Measurements from ENCODE around the gene ATP10D.
A peak's percentile ranks its signal among the peaks of the same experiment; 100 is the strongest.
"Not testable (repeated sequence)": the region's sequence is repeated elsewhere in the genome, so short reads cannot be mapped to it uniquely, and the experiment has no call there.

The ATP10D gene

DNA sequence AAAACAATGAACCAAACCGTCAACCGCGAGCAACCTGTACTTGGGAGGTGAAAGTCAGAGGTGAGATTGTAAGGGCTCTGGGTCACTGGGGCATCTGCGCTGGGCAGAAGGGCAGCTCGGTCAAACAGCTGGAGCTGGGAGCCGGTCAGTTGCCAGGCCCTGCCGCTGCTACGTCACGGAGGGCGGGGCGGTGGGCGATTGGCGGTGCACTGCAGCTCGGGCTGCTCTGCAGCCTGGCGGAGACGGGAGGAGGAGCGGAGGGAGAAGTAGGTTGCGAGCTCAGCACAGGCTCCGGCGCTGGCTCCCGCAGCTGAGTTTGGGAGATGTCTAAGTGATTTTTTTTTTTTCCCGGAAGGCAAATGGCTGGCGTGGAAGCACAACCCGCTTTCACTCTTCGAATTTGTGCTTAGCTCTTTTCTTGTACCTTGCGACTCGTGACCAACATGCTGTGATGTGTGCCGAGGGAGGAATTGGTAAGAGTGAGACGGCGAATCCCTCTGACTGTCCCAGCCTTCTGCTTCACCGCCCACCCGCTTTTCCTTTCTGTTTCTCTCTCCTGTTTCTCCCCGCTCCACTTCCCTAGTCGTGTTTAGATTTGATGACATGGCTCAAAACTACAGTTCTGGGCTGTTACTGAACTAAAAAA is at the start of gene ATP10D:
Gene ATP10D, plus strand, starts transcription at position 229 of the 646 bp plus-strand sequence. CDS start 27,266 bp downstream, outside the sequence.
- DNase-seq = peak; percentile 49

DNA sequence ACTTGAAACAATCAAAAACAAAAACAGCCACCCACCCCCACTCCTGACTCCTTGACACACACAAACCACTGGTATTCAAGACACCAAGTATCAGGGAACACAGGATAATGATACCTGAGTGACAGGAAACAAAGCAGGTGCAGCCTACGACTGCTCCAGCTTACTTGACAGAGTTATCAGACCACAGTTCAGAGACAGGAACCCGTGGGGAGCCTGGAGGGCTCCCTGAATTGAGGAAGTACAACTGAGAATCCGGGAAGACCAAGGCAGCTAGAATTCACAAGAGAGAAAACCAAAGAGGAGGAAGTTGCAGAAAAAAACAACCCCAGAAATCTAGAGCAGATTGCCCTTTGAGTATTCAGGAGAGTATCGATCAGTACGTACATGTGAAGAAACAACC is 42.1 kb upstream of the ATP10D start:
- DNase-seq = no peak

DNA sequence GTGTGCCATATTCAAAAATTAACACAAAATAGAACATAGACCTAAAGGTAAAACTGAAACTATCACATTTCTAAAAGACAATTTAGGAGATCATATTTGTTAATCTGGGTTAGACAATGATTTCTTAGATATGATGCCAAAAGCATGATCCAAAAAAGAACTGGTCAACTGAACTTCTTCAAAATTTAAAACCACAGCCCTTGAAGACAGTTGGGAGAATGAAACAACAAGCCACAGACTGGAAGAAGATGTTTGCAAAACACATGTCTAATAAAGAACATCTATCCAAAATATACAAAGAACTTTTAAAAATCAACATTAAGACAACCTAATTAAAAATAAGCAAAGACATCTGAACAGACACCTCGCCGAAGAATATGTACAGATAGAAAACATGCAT is 41.0 kb upstream of the ATP10D start:
- no peak for DNase-seq

GRCh38 chr4:47451657-47452056 is 33.4 kb upstream of the ATP10D start:
- no peak for DNase-seq

- DNase-seq = no peak
Observed at GRCh38 chr4:47462799-47463234, 22.3 kb upstream of the ATP10D start.

- DNase-seq = peak; percentile 96
Observed at GRCh38 chr4:47463235-47463956, 21.7 kb upstream of the ATP10D start, which contains the start of gene COMMD8. TSS of gene COMMD8 (minus strand) at chr4:47463702. CDS start at chr4:47463651, 51 bp downstream.

- no peak for DNase-seq
Observed at GRCh38 chr4:47465004-47465403, 20.1 kb upstream of the ATP10D start.

DNA sequence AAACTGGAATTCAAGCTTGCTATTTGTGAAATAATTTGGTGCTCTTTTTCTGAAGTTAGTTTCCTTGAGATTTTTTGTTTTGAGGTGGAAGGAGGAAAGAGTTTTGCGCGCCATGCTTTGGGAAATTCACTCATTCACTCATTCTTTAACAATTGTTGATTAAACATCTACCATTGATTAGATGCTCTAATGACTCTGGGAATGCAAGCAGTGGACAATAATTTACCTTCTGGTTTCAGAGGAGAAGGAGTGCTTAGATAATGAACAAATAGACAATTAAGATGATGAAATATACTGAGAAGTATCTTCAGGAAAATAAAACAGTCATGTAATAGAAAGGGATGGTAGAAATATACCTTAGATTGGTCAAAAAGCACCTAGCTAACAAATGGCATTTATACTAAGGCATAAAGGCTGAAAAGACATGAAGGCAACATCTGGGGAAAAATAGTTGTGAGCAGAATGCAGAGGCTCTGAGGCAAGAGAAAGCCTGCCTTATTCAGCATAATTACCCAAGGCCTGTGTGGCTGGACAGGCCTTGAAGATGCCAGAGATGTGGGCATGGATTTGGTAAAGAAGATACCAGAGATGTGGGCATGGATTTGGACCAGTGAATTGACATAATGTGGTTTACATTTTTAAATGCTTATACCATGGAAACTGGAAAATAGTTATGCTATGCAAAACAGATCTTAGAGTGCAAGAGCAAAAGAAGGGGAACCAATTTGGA is 18.9 kb upstream of the ATP10D start:
- no peak for DNase-seq

- DNase-seq = no peak
Observed at GRCh38 chr4:47468706-47469365, 16.2 kb upstream of the ATP10D start.

- DNase-seq = no peak
Observed at GRCh38 chr4:47469951-47470350, 15.1 kb upstream of the ATP10D start.

DNA sequence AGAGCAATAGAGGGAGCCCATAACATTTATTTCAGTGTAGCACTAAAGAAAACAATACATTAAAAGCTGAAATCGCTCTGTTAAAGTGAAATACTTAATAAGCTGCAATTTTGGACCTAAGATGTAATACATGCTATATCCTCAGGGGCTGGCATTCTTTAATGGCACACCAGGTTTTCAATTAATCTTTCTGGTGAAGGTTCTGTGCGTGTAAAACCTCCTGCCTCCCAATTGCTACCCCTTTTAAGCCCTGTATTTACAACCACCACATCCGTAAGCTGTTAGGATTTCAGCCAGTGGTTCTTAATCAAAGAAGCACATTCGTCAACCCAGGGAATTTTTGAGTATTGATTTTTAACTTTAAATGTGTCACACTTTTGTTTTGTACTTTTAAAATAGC is 14.0 kb upstream of the ATP10D start:
- DNase-seq = no peak

GRCh38 chr4:47471591-47471990 is 13.5 kb upstream of the ATP10D start:
- no peak for DNase-seq

DNA sequence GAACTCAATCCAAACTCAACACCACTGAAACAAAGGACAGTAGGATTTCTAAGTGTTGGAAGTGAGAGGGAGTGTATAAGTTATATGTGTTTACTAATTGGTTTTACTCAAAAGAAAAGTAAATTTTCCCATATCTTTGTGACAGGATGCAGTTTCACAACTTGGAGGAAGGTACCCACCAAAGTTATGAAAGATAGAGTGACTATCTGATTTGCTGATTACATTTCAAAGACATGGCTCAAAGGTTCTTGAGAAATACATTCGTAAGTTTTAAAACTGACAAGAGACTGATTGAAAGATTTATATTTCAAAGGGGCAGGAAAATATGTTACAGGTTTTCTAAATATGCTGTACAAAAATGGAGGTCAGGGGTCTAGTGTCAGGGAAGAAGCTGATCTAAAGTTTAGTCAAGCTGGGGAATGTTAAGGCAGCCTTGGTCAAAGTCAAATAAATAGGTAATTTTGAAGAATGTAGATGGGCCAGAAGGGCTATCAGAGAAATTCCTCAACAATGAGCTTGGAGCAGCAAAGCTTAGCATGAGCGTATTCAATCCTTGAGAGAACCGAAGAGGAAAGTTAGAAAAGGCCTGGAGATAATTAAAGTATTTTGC is 11.8 kb upstream of the ATP10D start:
- DNase-seq = no peak

DNA sequence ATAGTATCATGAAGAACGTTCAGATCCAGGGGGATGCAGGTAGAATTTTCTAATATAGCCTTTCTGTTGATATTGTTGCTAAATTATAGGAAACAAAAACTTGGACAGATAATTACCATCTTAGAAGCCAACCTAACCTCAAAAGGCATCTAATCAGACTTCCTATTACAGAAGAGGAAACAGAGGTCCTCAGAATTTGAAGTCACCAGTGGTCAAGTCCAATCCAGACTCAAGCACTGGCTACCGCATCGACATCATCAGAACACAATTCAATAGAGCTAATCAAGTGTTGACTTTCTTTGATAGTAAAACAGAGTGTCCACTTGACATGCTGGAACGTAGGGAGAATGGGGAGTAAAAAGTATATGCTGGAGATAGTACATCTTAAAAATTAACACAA is 10.3 kb upstream of the ATP10D start:
- no peak for DNase-seq

DNA sequence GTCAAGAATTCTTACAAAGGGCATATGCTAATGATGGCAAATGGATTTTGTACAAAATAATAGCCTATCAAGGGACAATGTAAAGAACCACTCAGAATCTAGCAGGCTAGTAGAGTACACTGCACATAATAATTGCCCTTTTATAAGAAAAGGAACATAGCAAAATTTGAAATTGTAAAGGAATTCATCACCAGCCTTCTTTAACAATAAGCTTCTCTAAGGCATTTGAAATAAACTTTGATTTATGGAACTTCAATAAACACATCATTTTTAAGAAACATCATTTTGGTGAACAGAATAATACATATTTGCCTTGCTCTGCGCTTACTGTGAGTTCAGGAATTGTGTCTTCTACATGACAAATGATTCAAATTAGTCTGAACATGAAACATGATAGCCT is 9.7 kb upstream of the ATP10D start:
- DNase-seq = no peak

- DNase-seq = no peak
Observed at GRCh38 chr4:47478804-47479203, 6.3 kb upstream of the ATP10D start.

DNA sequence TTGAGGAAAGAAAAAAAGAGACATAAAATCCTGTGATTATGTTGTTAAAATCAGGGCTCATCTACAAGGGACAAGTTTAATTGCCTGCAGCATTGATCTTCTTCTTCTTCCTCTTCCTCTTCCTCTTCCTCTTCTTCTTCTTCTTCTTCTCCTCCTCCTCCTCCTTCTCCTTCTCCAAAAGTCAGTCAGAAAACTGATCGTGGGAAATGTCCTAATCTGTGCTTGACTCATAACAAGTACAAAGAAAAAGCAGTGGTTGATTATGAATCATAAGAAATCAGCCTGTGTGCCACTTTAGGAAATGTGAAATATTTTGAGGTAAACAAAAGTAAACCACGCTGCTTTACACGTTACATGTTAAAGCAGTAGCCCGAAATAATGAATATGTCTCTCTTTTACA is 2.7 kb upstream of the ATP10D start:
- DNase-seq = no peak

DNA sequence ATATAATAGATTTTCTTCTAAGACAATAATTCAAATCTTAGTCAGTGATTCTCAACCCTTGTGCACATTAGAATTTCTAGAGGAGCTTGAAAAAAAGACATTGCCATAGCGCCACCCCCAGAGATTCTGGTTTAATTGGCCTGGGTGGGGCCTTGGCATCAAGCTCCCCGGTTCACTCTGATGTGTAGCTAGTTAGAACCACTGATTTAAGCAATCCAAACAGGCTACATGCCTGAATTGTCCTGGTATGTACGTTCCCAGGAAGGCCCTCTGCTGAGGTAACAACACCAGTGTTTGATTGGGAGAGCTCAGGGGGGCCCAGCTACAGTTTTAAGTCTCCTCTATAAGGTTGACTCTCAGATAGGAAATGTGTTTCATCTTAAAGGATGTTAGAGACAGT is 1.3 kb upstream of the ATP10D start:
- no peak for DNase-seq

- no peak for DNase-seq
Observed at GRCh38 chr4:47484168-47484567, 907 bp upstream of the ATP10D start.

GRCh38 chr4:47485768-47486167 is 693 bp downstream of the ATP10D start:
- DNase-seq = no peak

- no peak for DNase-seq
Observed at GRCh38 chr4:47486231-47486673, 1.2 kb downstream of the ATP10D start.

- not testable (repeated sequence) for DNase-seq
Observed at GRCh38 chr4:47486727-47487126, 1.7 kb downstream of the ATP10D start.

- no peak for DNase-seq
Observed at GRCh38 chr4:47488706-47489105, 3.6 kb downstream of the ATP10D start.
